H1 (cell line): ENCODE results near the gene MRPL9. TPM values are rescaled to one million over a fixed set of nuclear protein-coding genes. Genes with fewer than 3 reads are reported as not detected.

Experiments used
- HDAC2 ChIP-seq, 2 experiments: fragments of 300-600 bp in 1 of 2; sonication (generic) in 1 of 2; IDR thresholded peaks; 2 replicates each; pipeline ENCODE4 v1.6.1; 2011 to 2012; ENCODE audit warnings: low read depth in 2 of 2, low read length in 2 of 2, mild to moderate bottlenecking in 2 of 2, moderate library complexity in 2 of 2, borderline replicate concordance in 1 of 2, inconsistent platforms in 1 of 2
- SIN3A ChIP-seq, 2 experiments: IDR thresholded peaks in 1 of 2; conservative IDR thresholded peaks in 1 of 2; 2 replicates each; pipeline ENCODE4 v1.6.1; 2011 to 2012; ENCODE audit warnings: low read length in 2 of 2, improper control_type of control experiment in 1 of 2, low read depth in 1 of 2, mild to moderate bottlenecking in 1 of 2
- polyA plus RNA-seq, 7 experiments: library from polyadenylated mRNA; depleted of rRNA in 3 of 7; stranded (reverse) in 5 of 7; unstranded in 2 of 7; fragments of >200 nt in 5 of 7; fragments of 200-250 nt in 2 of 7; gene quantifications; 1 replicate in 5 of 7; 2 replicates in 1 of 7; 4 replicates in 1 of 7; pipeline versions ENCODE4 v1.2.1 to v1.2.3, GENCODE V29; 2011 to 2013; ENCODE audit warnings: missing spikeins in 2 of 7, mixed read lengths in 2 of 7
- total RNA-seq: library from RNA; stranded (reverse); fragmentation: NEBNext Ultra II Directional; extraction: Animal tissue kit (Norgen Biotek cat#: 25700); gene quantifications from 2 replicates; pipeline ENCODE4 v1.2.1, GENCODE V29; 2021

MRPL9 gene
- total and polyA plus RNA-seq, 2 of the 8 experiments (the other 6 are each of a cell fraction or from before 2014, with no cell fraction given), result 74.9 to 113 TPM

GRCh38 chr1:151779852-151780251, 16.6 kb upstream of the MRPL9 start (continued):
- no peak for TF ChIP-seq SIN3A (conservative IDR thresholded peaks at IDR 0.05 in 1 of 2, IDR thresholded peaks at IDR 0.05 in 1 of 2; ENCODE audit: low read depth in 1 of 2, low read length in 2 of 2)
- no peak for TF ChIP-seq HDAC2 (IDR thresholded peaks at IDR 0.05; ENCODE audit: borderline replicate concordance in 1 of 2, low read depth in 2 of 2, low read length in 2 of 2)
- TF ChIP-seq, all 59 proteins: peak for 0
